HG03064 (cell line): ENCODE results near the gene AFAP1L1.
A peak's percentile ranks its signal among the peaks of the same experiment; 100 is the strongest.

Source experiments
- ATAC-seq: cut with Tn5 transposase; IDR thresholded peaks from one replicate; pipeline ENCODE4 v1.9.1; 2021; ENCODE audit warnings: low read depth; ENCODE audit not compliant: unreplicated experiment

The AFAP1L1 gene

GRCh38 chr5:149344151-149344550, 72.5 kb downstream of the AFAP1L1 start:
- no peak for ATAC-seq

GRCh38 chr5:149345147-149345891, 73.7 kb downstream of the AFAP1L1 start, which contains the start of gene GRPEL2:
Gene GRPEL2 (plus strand): TSS chr5:149345499. CDS start chr5:149345540, 41 bp downstream.
- peak; percentile 98 for ATAC-seq

DNA sequence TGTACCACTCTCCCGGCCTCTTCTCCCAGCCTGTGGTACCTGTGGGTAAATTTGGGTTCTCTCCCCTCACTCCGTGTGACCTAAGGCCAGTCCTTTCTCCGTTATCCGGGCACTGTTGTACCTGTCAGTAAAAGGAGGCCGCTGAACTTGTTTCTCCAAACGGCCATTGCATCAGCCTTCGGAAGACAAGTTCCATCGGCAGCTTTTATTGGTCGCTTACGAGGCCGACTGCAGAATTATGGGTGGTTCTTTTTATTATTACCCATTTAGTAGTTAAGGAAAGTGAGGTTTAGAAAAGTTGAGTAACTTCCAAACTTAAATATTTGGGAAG, 74.2 kb downstream of the AFAP1L1 start:
- ATAC-seq: peak; percentile 3

GRCh38 chr5:149348518-149348917, 76.9 kb downstream of the AFAP1L1 start:
- ATAC-seq: no peak

DNA sequence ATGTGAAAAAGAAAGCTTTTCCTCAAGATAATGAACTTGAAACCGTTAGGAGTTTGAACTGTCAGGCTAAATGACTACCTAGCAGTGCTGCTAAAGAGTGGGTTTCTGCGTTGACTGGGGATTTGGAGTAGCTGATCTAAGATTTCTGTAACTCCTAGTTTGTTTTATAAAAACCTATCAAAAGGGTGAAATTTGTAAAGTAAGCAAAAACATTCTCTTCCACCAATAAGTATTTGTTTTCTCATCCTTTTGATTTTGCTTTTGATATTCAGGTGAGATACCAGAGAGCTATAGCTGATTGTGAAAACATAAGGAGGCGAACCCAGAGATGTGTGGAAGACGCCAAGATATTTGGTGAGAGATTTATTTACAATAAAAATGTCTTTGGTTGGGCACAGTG, 77.7 kb downstream of the AFAP1L1 start:
- ATAC-seq: no peak

GRCh38 chr5:149352169-149352568, 80.5 kb downstream of the AFAP1L1 start:
- ATAC-seq: no peak

GRCh38 chr5:149353911-149354310, 82.3 kb downstream of the AFAP1L1 start:
- no peak for ATAC-seq

- no peak for ATAC-seq
Observed at GRCh38 chr5:149355688-149356087, 84.0 kb downstream of the AFAP1L1 start.

GRCh38 chr5:149356391-149356790, 84.7 kb downstream of the AFAP1L1 start:
- ATAC-seq: no peak

DNA sequence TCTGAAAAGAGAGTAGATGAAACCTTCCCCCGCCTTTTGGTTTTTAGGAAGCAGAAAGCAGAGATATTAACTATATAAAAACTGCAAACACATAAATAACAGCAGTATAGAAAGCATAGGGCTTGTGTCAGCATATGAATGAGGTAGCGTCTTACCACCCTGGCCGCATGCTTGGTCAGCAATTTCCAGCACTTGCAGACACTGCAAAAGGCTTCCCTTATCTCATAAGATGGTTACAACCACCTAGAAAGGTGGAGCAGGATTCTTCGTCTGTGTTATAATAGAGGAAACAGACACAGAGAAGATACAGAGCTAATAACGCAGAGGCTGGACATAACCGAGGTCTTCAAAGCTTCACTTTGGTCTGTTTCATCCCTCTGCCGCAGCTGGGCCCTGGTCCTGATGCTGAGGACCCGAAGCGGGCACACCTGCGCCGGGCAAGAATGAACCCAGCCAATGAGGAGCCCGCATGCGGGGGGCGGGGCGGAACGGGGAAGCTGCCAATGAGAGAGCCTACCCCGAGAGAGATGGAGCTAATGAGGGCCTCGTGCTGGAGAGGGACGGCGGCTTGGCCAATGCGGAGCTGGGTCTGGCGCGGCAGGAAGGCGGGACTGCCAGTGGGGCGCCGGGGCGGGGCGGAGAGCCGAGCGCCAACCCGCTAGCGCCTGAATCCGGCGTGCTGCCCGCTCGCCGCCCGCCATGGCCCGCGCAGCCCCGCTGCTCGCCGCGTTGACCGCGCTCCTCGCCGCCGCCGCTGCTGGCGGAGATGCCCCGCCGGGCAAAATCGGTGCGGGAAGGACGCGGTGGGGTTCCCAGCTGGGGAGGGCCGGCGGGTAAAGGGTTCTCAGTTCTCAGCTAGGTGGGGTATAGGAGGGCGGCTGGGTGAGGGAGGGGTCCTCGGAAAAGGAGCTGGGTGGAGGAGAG, 86.0 kb downstream of the AFAP1L1 start, which contains the start of gene PCYOX1L:
Gene PCYOX1L, plus strand, starts transcription at position 677 of the 924 bp plus-strand sequence. Its CDS starts 23 bp downstream, at position 700.
- peak; percentile 99 for ATAC-seq

DNA sequence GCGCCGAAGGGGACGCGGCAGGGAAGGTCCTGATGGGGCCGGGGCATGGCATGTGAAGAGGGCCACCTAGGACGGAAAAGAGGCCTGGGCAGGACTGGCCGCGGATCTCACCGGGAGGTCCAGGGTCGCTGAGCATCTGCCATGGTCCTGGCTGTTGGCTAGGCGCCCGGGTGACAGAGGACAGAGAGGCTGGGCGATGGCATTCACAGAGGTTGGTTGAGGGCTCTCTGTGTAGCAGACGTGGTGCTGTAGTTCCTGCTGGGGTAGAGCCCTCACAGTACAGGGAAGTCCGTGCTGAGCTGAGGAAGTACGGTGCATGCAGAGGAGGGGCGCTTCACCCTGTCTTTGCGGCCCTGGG, 86.6 kb downstream of the AFAP1L1 start:
- peak; percentile 10 for ATAC-seq

DNA sequence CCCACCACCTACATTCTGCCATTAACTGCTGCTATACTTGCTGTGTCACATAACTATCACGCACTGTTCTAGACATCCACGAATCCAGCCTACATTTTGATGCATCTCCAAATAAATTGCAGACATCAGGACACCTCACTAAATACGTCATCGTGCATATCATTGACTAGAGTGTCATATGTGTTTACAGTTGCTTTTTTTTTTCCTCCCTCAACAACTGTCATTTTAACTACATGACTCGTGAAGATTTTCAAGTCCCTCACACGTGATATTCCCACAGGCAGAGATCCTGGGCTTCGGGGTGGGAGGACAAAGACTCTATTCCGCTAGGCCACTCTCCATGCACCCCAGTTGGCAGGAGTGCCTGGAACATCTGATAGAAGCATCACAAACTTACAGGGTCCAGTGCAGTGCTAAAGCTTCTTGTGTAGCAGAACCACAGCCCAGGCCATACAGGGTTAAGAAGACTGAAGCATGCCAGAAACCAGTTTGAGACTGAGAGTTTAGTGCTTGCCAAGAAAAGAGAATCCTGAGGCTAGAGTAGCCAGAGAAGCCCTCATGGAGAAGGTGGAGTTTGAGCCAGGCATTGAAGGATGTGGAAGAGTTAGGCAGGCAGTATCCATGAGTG, 87.3 kb downstream of the AFAP1L1 start:
- ATAC-seq: no peak

DNA sequence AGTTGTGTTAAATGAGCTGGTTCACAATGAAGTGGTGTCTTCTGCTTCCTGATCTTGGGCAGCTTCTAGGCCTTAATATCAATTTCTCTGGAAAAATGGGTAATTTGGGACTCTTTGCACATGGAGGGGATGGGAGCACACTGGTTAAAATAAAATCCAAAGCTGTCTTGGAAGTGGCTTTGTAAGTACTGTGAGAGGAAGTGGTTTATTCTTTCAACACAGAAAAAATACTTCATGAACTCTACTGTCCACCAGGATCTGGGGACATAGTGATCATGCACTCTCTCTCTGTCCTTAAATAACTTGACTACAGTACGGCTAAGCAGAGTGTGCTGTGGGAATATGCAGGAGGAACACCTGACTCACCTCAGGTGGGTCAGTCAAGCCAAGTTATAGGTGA, 88.6 kb downstream of the AFAP1L1 start:
- no peak for ATAC-seq

DNA sequence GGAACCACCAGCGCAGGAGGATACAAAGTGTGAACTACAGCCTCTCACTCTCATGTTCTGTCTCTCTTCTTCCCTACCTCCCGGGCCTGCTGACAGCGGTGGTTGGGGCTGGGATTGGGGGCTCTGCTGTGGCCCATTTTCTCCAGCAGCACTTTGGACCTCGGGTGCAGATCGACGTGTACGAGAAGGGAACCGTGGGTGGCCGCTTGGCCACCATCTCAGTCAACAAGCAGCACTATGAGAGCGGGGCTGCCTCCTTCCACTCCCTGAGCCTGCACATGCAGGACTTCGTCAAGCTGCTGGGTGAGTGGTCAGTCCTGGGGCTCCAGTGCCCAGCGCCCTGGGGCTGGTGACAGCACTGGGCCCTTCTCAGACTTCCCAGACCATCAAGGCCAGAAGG, 90.9 kb downstream of the AFAP1L1 start:
- ATAC-seq: no peak

GRCh38 chr5:149363358-149363757, 91.7 kb downstream of the AFAP1L1 start:
- ATAC-seq: no peak

DNA sequence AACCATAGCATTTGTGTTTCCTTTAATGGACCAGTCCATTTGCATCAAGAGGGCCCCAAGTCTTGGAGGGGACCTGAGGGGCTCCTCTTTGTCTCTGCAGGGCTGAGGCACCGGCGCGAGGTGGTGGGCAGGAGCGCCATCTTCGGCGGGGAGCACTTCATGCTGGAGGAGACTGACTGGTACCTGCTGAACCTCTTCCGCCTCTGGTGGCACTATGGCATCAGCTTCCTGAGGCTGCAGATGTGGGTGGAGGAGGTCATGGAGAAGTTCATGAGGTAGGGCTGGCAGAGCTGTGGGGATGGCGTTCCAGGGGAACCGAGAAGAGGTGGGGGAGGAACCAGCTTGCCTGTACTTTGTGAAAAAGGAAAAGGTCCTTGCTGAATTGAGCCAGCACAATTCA, 92.3 kb downstream of the AFAP1L1 start:
- no peak for ATAC-seq

DNA sequence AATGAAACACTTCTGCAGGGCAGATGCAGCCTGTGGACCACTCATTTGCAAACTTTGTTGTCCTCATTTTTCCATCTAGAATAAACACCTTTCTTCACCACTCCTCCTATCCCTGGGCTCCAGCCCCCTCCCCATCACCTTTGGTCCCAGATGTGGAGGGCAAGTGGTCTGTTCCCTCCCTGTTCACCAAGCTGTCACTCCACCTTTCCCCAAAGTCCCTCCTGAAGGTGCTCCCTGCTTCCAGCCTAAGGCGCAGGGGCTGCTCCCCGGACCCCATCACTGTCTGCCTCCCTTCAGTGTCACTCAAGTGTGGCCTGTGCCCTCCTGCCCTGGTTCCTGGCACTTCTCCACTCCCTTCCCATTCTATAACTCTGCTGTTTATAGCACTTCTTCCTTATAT, 93.1 kb downstream of the AFAP1L1 start:
- ATAC-seq: no peak

- ATAC-seq: no peak
Observed at GRCh38 chr5:149365418-149365817, 93.8 kb downstream of the AFAP1L1 start.

DNA sequence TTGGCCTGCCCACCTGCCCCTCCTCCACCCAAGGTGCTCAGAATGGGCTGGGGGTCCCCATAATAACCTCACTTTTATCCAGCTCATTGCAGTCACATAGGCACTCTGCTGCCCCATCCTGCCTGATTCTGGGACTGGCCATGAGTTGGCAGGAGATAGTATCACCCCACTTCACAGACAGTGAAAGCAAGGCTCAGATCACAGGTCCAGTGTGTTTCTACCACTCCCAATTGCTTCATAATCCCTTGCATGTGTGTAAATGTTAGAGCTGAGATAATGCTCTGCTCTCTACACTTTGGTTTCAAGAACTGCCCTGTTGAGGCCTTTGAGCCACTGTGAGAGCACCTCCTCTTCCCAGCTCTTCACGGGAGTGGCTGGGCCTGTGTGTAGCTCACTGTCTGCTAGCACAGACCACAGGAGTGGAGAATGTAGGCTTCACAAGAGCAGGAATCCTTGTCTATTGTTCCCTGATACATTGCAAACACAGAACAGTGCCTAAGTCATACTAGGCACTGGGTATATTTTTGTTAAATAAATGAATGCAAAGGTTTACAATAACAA, 94.6 kb downstream of the AFAP1L1 start:
- ATAC-seq: no peak

DNA sequence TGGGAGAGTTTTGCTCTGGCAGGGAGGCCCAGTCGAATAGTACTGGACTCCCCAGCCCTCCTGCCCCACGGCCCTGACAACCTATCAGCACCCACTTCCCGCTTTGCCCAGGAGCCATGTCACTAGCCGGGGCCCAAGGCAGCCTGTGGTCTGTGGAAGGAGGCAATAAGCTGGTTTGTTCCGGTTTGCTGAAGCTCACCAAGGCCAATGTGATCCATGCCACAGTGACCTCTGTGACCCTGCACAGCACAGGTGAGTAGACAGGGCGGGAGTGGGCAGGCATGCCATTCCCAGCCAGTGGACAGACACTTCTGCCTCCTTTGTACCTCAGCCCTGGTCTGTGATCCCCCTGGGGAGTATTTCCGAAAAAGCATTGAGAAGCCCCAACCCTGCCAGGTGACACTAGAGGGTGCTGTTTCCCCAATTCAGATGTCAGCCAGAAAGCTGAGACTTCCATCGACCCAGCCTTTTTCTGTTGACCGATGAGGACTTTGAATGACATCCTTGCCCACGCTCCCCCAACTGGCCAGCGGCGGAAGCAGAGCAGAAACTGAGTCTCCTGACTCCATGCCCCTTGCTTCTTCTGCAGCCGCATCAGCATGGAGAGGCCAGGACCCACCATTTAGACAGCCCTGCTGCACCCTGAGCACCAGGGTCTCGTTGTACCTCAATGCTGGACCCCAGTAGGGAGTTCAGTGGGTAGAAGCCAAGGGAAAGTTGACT, 95.8 kb downstream of the AFAP1L1 start:
- peak; percentile 58 for ATAC-seq
